ENCODE measurements around the gene RRP15. TPM values are rescaled to one million over a fixed set of nuclear protein-coding genes. Genes with fewer than 3 reads are reported as not detected.

RRP15 gene
- total RNA-seq, 1 donor from 2014 or later = 1.9 TPM

DNA sequence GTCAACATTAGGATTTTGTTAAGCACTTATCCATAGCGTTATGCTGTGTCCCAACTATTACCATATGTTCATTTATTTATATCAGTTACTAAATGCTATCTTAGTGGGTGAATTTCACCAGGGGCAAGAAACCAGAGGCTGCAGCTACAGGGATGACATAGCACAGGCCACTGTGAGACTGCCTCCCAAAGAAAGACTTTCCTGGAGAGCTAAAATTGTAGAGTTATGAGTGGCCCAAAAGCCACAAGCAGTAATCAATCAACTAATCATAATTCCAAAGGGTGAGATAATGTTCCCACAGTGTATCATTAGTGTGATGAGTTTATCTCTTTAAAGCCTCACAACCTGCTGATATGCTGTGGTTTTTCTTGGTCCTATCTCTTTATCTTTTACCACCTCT lies 56.2 kb downstream of the RRP15 start:
- no peaks in the 10 kb centered on the region for H3K36me3 ChIP-seq
- intact Hi-C loops (cut with DNase I) = loop anchor here (10.0 kb wide), 3 partner anchors 323 to 723 kb away; no protein-coding TSS in a partner anchor
- DNase-seq (ENCODE audit: low spot score in 2 of 2) = no peak
- H3K9me3 ChIP-seq = no peaks in the 10 kb centered on the region
- TF ChIP-seq, protein P1, sequence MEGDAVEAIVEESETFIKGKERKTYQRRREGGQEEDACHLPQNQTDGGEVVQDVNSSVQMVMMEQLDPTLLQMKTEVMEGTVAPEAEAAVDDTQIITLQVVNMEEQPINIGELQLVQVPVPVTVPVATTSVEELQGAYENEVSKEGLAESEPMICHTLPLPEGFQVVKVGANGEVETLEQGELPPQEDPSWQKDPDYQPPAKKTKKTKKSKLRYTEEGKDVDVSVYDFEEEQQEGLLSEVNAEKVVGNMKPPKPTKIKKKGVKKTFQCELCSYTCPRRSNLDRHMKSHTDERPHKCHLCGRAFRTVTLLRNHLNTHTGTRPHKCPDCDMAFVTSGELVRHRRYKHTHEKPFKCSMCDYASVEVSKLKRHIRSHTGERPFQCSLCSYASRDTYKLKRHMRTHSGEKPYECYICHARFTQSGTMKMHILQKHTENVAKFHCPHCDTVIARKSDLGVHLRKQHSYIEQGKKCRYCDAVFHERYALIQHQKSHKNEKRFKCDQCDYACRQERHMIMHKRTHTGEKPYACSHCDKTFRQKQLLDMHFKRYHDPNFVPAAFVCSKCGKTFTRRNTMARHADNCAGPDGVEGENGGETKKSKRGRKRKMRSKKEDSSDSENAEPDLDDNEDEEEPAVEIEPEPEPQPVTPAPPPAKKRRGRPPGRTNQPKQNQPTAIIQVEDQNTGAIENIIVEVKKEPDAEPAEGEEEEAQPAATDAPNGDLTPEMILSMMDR (IDR thresholded peaks at IDR 0.05) = no peak
- no peaks in the 10 kb centered on the region for H3K4me1 ChIP-seq
- no peak overlapping the region for H3K27ac ChIP-seq
- H3K27me3 ChIP-seq = no peaks in the 10 kb centered on the region
- no peak overlapping the region for H3K4me3 ChIP-seq

DNA sequence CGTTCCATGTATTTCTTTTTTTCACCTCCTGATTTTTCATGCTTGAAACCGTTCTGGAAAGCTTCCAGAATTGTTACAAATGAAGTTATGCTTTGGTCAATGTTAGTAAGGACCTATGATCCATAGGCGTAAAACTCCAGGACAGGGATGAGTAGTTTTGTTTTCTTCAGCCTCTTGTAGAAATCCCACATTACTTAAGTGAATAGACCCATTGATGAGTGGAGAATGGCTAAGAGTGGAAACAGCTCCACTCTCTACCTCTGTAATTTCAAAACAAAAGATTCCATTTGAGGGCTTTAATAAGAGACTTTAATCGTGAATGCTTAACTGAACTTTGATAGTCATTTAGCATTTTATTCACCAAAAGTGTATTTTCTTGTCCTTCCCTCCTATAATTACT lies 57.0 kb downstream of the RRP15 start:
- TF ChIP-seq, protein P1 (IDR thresholded peaks at IDR 0.05) = no peak
- no peak for DNase-seq (ENCODE audit: low spot score in 2 of 2)
- no peaks in the 10 kb centered on the region for H3K9me3 ChIP-seq
- H3K27ac ChIP-seq = no peak overlapping the region
- no peaks in the 10 kb centered on the region for H3K27me3 ChIP-seq
- no peaks in the 10 kb centered on the region for H3K4me1 ChIP-seq
- H3K4me3 ChIP-seq = no peak overlapping the region
- intact Hi-C loops (cut with DNase I) = loop anchor here (10.0 kb wide), 3 partner anchors 323 to 723 kb away; no protein-coding TSS in a partner anchor
- H3K36me3 ChIP-seq = no peaks in the 10 kb centered on the region

DNA sequence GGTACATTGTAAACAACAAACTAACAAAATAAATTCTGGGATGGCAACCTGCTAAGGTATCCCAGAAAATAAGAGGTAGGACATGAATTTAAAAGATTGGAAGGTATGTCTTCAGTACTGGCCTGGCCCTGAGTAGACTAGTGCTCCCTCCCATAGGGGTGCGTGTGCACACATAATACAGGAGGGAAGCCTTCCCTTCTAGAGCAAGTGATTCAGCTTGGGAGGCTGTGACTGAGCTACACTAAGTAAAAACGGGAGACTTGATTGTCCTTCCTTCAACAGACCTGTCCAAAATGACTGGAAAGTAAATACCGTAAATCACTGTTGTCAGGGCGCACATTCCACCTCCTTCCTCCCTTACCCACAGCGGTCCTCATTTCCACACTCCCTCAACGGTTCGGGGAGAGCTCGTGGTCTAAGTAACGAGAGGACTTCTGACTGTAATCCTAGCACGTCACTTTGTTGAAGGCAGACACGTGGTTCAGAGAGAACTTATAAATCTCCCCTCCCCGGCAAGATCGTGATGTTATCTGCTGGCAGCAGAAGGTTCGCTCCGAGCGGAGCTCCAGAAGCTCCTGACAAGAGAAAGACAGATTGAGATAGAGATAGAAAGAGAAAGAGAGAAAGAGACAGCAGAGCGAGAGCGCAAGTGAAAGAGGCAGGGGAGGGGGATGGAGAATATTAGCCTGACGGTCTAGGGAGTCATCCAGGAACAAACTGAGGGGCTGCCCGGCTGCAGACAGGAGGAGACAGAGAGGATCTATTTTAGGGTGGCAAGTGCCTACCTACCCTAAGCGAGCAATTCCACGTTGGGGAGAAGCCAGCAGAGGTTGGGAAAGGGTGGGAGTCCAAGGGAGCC lies 60.0 kb downstream of the RRP15 start, which contains the start of gene TGFB2:
Gene TGFB2, plus strand, starts transcription at position 523 of the 859 bp plus-strand sequence. CDS start 1,366 bp downstream, outside the sequence.
- H3K4me3 ChIP-seq = peak within 1 kb of the TSS; percentile 88 to 89
- no peaks in the 10 kb centered on the region for H3K27me3 ChIP-seq
- DNase-seq (ENCODE audit: low spot score in 2 of 2) = peak; percentile 34 to 80
- intact Hi-C loops (cut with DNase I) = loop anchor here (5.0 to 10.0 kb wide), 5 partner anchors 320 to 952 kb away; partner anchors contain the start of gene LYPLAL1
- TF ChIP-seq, protein P1 (IDR thresholded peaks at IDR 0.05) = no peak
- H3K4me1 ChIP-seq = no peaks in the 10 kb centered on the region
- H3K9me3 ChIP-seq = no peaks in the 10 kb centered on the region
- H3K27ac ChIP-seq = peak within 1 kb of the TSS; percentile 81 to 89
- no peaks in the 10 kb centered on the region for H3K36me3 ChIP-seq

DNA sequence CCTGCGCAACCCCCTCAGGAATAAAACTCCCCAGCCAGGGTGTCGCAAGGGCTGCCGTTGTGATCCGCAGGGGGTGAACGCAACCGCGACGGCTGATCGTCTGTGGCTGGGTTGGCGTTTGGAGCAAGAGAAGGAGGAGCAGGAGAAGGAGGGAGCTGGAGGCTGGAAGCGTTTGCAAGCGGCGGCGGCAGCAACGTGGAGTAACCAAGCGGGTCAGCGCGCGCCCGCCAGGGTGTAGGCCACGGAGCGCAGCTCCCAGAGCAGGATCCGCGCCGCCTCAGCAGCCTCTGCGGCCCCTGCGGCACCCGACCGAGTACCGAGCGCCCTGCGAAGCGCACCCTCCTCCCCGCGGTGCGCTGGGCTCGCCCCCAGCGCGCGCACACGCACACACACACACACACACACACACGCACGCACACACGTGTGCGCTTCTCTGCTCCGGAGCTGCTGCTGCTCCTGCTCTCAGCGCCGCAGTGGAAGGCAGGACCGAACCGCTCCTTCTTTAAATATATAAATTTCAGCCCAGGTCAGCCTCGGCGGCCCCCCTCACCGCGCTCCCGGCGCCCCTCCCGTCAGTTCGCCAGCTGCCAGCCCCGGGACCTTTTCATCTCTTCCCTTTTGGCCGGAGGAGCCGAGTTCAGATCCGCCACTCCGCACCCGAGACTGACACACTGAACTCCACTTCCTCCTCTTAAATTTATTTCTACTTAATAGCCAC lies 60.7 kb downstream of the RRP15 start:
- DNase-seq (ENCODE audit: low spot score in 2 of 2) = peak in 1 of 2 donors; percentile 83
- peak overlapping the region; percentile 88 to 89 for H3K4me3 ChIP-seq
- H3K4me1 ChIP-seq = no peaks in the 10 kb centered on the region
- intact Hi-C loops (cut with DNase I) = loop anchor here (2.0 to 10.0 kb wide), 8 partner anchors 19 to 951 kb away; partner anchors contain the start of gene LYPLAL1
- H3K27ac ChIP-seq = peak overlapping the region; percentile 81 to 89
- H3K27me3 ChIP-seq = no peaks in the 10 kb centered on the region
- H3K36me3 ChIP-seq = no peaks in the 10 kb centered on the region
- TF ChIP-seq, protein P1 (IDR thresholded peaks at IDR 0.05) = no peak
- H3K9me3 ChIP-seq = no peaks in the 10 kb centered on the region

DNA sequence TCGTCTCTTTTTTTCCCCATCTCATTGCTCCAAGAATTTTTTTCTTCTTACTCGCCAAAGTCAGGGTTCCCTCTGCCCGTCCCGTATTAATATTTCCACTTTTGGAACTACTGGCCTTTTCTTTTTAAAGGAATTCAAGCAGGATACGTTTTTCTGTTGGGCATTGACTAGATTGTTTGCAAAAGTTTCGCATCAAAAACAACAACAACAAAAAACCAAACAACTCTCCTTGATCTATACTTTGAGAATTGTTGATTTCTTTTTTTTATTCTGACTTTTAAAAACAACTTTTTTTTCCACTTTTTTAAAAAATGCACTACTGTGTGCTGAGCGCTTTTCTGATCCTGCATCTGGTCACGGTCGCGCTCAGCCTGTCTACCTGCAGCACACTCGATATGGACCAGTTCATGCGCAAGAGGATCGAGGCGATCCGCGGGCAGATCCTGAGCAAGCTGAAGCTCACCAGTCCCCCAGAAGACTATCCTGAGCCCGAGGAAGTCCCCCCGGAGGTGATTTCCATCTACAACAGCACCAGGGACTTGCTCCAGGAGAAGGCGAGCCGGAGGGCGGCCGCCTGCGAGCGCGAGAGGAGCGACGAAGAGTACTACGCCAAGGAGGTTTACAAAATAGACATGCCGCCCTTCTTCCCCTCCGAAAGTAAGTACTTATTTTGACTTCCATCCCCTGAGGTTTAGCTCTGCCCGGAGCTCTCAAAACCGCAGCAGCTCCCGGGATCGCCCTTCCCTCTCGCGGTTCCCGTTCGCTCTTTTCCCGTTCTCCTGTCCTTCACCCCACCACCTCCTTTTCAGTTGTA lies 61.5 kb downstream of the RRP15 start:
- Histone ChIP-seq H3K36me3 (no peaks in the 10 kb centered on the region), H3K9me3 (no peaks in the 10 kb centered on the region), H3K27me3 (no peaks in the 10 kb centered on the region), H3K4me1 (peaks cover 0 to 2% of the 10 kb centered on the region in 2 donors), H3K4me3 (peak overlapping the region; percentile 88 to 89), H3K27ac (peak overlapping the region; percentile 81 to 89)
- intact Hi-C loops (cut with DNase I) = loop anchor here (2.0 to 10.0 kb wide), 8 partner anchors 18 to 951 kb away; partner anchors contain the start of gene LYPLAL1
- DNase-seq (ENCODE audit: low spot score in 2 of 2) = no peak
- TF ChIP-seq, protein P1 (IDR thresholded peaks at IDR 0.05) = no peak
